Measurements from ENCODE around the gene KIAA1217.

GRCh38 chr10:24174014-24174413, 34.9 kb upstream of the KIAA1217 start:
- TF ChIP-seq CTCF (conservative IDR thresholded peaks at IDR 0.05): no peak
- no peak for TF ChIP-seq ZFX (IDR thresholded peaks at IDR 0.05)
